Fibroblast of skin of abdomen (primary cell): ENCODE measurements around the gene TTC28.
"Not testable (repeated sequence)": the region's sequence is repeated elsewhere in the genome, so short reads cannot be mapped to it uniquely, and the experiment has no call there.

ENCODE experiments used
- DNase-seq: peaks from one replicate; pipeline ENCODE4 v3.0.0-alpha.2; 2013

TTC28 gene

DNA sequence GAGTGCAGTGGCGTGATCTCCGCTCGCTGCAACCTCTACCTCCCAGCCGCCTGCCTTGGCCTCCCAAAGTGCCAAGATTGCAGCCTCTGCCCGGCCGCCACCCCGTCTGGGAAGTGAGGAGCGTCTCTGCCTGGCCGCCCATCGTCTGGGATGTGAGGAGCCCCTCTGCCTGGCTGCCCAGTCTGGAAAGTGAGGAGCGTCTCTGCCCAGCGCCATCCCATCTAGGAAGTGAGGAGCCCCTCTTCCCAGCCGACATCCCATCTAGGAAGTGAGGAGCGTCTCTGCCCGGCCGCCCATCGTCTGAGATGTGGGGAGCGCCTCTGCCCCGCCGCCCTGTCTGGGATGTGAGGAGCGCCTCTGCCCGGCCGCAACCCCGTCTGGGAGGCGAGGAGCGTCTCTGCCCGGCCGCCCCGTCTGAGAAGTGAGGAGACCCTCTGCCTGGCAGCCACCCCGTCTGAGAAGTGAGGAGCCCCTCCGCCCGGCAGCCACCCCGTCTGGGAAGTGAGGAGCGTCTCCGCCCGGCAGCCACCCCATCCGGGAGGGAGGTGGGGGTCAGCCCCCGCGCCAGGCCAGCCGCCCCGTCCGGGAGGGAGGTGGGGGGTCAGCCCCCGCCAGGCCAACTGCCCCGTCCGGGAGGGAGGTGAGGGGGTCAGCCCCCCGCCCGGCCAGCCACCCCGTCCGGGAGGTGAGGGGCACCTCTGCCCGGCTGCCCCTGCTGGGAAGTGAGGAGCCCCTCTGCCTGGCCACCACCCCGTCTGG, 126.4 kb downstream of the TTC28 start:
- DNase-seq, result not testable (repeated sequence)

DNA sequence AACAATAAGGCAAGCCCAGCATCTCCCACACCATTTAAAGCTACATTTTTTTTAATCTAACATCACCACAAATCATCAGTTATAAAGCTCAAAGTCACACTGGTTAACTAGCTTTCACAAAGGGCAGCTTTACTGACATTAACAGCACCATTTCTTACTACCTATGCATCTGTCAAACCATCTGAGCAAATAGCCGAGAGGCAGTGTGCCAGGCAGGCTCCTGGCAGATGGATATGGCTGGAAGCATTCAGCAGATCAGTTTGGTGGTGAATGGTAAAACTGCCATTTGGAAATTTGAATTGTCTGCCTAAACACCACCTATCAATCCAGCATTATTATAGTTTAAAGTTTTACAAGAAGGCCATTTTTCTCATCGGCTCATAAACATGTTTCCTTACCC, 131.2 kb downstream of the TTC28 start:
- peak; percentile 10 for DNase-seq

DNA sequence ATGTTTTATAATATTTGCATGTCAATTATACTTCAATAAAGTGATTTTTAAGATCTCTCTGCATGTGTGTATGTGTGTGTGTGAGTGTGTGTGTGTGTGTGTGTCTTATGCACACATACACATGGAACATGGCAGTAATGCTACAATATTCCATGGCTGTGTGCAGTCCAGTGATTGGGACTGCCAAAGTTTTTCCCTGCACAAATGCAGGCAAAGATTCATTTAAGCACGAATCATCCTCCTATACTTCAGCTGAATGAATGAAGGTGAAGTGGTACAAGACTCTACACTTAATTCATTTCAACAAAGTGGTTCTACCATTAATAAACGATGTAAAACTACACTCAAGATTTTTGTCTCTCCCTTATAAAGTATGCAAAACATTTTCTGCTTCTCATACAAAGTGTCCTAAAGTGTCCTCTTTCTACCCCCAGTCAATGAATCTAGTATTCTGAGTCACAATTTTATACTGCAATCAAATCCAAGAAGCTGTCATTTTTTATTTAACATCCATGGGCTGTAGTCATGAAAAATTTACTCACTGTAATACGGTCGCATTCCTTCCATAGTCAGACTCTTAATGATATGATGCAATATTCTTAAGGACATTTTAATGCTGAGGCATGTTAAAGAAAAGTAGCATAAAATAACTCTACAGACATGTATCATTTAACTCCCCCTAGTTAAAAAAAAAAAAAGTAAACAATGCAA, 132.4 kb downstream of the TTC28 start:
- peak; percentile 96 for DNase-seq

DNA sequence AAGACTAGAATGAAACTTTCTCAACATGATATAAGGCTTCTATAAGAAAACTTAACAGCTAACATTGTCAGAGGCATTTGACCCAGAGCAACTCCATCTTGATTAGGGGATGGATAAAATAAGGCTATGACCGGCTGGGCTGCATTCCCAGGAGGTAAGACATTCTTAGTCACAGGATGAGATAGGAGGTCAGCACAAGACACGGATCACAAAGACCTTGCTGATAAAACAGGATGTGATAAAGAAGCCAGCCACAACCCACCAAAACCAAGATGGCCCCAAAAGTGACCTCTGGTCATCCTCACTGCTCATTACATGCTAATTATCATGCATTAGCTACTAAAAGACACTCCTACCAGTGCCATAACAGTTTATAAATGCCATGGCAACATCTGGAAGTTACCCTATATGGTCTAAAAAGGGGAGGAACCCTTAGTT, 135.2 kb downstream of the TTC28 start:
- peak; percentile 2 for DNase-seq

DNA sequence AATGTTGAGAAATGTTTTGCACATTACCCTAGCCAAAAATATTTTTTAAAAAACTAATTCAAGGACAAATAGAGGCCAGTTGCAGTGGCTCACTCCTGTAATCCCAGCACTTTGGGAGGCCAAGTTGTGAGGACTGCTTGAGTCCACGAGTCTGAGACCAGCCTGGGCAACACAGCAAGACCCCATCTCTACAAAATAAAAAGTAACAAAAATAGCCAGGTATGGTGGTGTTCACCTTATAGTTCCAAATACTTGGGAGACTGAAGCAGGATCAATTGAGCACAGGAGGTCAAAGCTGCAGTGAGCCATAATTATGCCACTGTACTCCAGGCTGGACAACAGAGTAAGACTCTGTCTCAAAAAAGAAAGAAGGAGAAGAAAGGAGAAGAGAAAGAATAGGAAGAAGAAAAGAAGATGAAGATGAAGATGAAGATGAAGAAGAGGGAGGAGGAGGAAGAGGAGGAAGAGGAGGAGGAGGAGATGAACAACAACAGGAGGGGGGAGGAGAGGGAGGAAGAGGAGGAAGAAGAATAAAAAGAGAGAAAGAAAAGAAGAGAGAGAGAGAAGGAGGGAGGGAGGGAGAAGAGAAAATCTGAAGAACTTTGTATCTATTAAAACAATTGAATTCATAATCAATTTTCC, 136.5 kb downstream of the TTC28 start:
- DNase-seq, result no peak

DNA sequence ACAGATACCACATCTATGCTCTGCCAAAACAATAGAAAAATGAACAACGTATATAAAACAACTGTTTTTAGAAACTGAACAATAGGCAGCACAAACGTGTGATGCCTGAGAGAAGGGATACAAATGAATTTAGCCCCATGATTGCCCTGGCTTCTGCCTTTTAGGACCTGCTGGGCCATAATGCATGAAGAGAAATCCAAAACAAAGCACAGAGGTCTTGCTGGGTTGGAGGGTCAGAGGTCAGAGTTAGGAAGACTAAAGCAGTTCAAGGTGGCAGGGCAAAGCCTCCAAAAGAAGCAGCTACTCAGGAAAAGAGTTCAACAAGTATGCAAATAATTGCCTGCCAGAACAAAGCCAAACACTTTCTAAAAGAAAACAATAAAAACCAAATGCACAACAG, 138.5 kb downstream of the TTC28 start:
- no peak for DNase-seq

DNA sequence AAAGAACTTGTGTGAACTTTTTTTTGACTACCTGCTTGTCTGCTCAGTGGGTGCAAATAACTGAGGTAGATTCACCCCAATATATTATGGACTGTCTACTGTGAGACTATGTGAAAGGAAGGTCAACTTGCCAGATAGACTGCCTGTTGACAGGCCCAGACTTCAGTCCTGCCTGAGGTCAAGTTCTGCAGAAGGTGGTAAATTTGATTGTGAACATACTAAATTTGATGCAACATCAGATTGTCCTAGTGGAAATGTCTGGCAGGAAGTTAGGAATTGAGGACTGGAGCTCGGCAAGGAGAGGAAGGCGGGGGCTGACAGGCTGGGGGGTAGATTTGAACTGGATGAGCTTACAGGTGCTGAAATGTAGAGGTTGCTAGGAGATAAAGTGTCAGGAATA, 140.7 kb downstream of the TTC28 start:
- no peak for DNase-seq

DNA sequence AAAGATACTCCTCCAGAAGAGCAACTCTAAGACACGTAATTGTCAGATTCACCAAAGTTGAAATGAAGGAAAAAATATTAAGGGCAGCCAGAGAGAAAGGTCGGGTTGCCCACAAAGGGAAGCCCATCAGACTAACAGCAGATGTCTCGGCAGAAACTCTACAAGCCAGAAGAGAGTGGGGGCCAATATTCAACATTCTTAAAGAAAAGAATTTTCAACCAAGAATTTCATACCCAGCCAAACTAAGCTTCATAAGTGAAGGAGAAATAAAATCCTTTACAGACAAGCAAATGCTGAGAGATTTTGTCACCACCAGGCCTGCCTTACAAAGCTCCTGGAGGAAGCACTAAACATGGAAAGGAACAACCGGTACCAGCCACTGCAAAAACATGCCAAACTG, 149.1 kb downstream of the TTC28 start:
- DNase-seq, result not testable (repeated sequence)

DNA sequence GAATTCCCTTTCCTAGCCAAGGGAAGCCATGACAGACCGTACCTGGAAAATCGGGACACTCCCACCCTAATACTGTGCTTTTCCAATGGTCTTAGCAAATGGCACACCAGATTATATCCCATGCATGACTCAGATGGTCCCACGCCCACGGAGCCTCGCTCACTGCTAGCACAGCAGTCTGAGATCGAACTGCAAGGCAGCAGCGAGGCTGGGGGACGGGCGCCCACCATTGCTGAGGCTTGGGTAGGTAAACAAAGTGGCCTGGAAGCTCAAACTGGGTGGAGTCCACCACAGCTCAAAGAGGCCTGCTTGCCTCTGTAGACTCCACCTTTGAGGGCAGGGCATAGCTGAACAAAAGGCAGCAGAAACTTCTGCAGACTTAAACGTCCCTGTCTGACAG, 150.5 kb downstream of the TTC28 start:
- not testable (repeated sequence) for DNase-seq

DNA sequence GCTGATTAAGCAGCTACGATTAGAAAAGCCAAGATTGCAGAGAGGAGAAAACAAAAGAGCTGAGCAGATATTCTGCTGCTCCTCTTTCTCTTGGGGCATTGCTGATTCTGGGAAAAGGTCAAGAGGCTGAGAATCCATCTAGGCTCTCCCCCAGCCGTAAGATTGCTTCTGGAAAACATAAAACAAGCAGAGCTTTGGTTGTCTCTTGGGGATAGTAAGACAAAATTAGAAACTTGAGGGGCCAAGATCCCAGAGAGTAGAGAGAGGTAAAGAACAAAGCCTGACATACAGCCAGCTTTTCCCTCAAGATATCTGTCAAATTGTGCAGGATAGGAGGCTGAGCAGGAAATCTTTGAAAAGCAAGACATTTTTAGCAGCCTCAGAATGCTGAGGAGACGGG, 158.2 kb downstream of the TTC28 start:
- DNase-seq, result no peak

DNA sequence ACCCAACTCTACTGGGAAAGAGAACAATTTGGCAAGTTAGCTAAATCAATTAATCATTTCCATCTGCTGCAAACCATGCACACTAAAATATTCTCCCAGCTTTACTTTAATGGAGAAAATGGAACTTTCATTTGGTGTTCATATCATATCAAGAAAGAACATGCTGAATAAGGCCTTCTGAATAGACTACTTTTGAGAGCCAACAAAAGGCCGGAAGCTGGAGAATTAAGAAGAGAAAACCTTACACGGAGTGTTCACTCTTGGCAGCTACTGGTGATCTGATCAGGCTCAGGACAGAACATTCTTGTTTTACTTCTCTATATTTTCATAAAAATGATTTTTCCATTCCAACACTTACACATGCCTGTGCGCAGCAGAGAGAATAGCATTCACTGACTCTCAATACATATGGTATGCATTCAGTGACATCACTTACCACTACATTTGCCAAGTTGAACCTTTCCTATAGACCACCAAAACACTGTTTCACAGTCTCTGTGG, 165.3 kb downstream of the TTC28 start:
- DNase-seq, result peak; percentile 37

DNA sequence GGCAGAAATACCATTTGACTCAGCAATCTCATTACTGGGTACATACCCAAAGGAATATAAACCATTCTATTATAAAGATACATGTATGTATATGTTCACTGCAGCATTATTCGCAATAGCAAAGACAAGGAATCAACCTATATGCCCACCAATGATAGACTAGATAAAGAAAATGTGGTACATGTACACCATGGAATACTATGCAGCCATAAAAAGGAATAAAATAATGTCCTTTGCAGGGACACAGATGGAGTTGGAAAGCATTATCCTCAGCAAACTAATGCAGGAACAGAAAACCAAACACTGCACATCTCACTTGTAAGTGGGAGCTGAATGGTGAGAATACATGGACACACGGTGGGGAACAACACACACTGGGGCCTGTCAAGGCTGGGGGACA, 167.3 kb downstream of the TTC28 start:
- not testable (repeated sequence) for DNase-seq

DNA sequence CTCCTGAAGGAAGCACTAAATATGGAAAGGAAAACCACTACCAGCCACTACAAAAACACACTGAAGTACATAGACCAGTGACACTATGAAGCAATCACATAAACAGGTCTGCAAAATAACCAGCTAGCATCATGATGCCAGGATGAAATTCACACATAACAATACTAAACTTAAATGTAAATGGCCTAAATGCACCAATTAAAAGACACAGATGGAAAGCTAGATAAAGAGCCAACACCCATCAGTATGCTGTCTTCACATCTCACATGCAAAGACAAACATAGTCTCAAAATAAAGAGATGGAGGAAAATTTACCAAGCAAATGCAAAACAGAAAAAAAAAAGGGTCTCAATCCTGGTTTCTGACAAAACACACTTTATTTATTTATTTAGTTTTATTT, 171.7 kb downstream of the TTC28 start:
- DNase-seq, result no peak

DNA sequence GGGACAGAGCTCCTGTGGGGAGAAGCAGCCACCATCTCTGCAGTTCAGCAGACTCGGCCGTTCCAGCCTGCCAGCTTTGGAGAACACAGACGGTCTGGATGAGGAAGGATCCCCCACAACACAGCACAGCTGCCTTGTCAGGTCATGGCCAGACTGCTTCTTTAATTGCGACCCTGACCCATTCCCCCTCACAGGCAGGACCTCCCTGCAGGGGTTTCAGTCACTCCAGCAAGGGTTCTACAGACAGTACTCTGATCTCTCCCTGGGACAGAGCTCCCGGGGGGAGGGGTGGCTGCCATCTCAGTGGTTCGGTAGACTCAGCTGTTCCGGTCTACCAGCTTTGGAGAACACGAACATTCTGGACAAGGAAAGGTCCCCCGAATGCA, 173.5 kb downstream of the TTC28 start:
- no peak for DNase-seq

DNA sequence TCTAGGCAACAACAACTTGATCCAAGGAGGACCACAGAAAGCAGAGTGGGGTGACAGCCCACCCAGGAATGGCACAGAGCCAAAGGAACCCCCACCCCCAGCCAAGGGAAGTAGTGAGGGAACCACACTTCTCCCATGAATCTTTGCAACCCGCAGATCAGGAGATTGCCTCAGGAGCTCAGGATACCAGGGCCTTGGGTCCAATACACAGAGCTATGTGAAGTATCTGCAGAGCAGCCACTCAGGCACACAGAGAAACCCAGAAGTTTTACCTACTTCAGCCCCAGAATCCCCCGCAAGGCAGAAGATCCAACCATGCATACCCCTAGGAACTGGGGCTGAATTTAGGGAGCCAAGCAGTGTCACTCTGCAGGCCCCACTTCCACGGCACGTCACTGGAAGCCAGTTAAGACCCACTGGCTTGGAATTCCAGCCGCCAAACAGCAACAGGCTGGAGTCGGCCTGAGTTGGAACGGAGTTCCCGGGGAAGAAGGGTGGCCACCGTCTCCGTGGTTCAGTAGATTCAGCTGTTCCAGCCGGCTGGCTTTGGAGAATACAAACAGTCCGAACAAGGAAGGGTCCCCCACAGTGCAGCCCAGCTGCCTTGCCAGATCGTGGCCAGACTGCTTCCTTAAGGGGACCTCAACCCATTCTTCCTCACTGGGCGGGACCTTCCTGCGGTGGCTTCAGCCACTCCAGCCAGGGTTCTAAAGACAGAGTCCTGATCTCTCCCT, 174.1 kb downstream of the TTC28 start:
- DNase-seq, result no peak

DNA sequence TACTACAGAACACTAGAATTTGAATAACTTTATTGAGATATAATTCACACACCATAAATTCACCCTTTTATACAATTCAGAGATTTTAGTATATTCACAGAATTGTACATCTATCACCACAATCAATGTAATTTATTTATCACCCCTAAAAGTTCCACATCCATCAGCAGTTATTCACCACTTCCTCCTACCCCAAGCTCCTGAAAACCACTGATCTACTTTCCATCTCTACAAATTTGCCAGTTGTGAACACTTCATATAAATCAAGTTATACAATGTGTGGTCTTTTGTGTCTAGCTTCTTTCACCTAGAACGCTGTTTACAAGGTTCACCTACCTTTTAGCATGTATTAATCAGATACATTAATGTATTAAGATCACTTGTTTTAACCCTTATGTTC, 179.6 kb downstream of the TTC28 start:
- no peak for DNase-seq

DNA sequence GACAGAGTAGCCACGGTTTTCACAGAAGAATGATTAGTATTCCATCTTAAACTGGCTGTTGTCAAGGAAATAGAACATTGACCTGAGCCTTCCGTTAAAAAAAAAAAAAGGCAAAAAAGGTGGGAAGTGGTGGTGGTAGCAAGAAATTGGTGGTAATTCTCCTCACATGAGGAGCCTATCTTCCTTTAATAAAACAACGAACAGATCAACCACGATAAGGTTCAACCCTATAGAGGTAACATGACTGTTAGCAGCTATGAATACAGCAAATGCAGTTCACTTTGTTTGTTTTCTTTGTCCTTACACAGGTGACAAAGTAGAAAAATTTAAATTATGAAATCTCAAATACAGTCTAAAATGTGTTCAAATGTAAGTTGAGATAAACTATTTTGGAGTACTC, 181.6 kb downstream of the TTC28 start:
- DNase-seq, result no peak

DNA sequence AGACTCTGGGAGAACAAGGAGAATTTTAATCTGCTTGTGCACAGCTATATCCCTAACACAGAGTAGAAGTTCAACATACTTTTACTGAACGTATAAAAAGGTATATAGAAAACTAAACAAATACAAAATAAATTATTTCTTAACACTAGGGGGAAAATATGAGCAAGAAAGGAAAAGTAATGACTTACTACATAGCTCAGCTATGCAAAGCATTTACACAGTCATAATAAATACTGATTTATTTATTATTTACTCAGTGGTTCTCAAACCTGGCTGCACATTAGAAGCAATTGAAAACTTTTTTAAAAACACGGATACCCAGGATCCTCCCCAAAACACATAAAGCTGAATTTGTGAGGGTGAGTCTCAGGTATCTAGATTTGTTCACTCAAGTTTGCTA, 182.5 kb downstream of the TTC28 start:
- no peak for DNase-seq

DNA sequence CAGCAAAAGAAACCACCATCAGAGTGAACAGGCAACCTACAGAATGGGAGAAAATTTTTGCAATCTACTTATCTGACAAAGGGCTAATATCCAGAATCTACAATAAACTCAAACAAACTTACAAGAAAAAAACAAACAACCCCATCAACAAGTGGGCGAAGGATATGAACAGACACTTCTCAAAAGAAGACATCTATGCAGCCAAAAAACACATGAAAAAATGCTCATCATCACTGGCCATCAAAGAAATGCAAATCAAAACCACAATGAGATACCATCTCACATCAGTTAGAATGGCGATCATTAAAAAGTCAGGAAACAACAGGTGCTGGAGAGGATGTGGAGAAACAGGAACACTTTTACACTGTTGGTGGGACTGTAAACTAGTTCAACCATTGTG, 188.4 kb downstream of the TTC28 start:
- not testable (repeated sequence) for DNase-seq

DNA sequence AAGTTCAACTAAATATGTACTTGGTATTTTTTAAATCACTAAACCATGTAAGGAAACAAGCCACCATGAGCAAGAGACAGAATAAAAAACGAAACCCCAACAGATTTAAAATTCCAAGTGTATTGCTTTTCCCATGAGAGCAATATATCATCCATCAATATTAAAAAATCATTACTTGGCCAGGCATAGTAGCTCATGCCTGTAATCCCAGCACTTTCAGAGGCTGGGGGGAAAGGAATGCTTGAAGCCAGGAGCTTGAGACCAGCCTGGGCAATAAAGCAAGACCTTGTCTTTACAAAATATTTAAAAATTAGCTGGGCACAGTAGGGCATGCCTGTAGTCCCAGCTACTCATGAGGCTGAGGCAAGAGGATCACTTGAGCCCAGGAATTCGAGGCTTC, 190.8 kb downstream of the TTC28 start:
- peak; percentile 5 for DNase-seq

DNA sequence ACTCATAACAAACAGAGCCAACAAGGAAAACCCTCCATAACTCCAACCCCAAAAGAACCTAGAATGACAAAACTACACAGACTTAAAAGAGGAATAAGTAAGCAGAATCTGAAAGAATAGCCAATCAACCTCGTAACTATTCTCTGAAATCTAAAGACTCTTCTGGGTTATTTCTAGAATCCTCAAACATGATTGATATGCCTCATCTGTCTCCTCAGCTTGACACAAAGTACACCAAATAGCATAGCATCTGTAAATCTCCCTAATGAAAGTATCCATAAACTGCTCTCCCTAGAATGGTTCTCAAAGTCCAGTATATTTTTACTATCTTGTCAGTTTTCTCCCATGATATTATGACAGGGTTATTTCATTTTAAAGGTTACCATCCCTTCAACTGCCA, 195.0 kb downstream of the TTC28 start:
- no peak for DNase-seq

DNA sequence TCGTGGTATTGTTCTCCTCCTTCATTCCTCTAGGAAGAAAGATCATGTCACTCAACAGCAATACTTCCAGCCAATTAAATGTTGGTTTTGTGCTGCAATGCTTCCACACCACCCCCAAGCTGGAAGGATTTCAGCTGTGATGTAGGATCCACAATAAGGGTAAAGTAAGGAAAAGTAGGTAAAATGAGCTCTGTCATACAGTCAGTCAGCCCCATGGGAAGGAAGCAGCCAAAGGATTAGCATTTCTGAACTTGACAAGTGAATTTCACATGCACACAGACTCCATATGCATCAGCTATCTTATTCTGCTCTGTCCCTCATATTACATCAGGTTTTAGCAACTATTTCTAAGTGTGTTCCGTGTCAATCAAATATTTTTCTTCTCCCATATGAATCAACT, 197.9 kb downstream of the TTC28 start:
- no peak for DNase-seq
